GM21786 (cell line): Measurements from ENCODE around the gene CNPY1.

Experiments
- ATAC-seq: cut with Tn5 transposase; IDR thresholded peaks from one replicate; pipeline ENCODE4 v1.9.1; 2021; ENCODE audit not compliant: unreplicated experiment

Gene CNPY1

GRCh38 chr7:155469311-155470185, 76.8 kb downstream of the CNPY1 start:
- no peak for ATAC-seq

GRCh38 chr7:155468785-155469148, 77.6 kb downstream of the CNPY1 start:
- ATAC-seq: no peak

DNA sequence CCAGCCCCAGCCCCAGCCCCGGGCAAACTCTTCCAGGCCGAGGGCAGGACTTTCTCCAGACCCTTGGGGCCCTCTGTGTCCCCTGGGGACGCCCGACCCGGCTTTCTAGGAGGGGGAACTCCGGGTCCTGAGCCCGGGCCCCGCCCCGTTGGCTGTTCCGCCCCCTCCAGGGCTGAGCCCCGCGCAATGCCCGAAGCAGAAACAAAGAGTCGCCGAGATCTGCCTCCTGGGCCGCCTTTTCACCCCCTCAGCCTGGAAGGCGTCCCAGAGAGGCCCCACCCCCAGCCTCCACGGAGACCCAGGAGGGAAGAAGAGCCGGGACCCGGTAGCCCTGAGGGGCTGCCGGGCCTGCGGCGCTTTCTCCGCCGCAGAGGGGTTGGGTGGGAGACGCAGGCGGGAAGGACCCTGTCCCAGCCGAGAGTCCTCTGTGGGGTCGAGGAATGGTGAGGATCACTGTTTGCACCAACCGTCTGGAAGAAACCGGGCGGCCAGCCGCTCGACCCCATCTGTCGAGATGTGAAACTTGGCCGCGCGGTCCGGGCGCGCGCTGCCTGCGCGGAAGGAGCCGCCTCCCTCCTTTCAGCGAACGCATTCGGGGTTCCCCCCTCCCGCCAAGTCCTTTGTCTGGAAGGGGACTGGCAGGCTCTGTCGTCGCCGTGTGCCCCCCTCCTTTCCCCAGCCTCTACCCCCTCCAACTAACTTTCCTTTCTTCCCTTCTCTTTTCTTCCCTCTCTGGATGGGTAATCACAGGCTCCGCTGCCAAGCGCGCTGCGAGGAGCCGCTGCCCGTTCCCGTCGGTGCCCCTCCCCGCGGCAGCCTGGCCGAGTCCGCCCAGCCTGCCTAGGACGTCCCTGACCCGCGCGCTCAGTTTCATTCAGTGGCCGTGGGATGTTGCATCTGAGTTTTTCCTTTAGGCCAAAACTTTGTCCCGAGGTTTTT, 78.2 kb downstream of the CNPY1 start:
- ATAC-seq: no peak

DNA sequence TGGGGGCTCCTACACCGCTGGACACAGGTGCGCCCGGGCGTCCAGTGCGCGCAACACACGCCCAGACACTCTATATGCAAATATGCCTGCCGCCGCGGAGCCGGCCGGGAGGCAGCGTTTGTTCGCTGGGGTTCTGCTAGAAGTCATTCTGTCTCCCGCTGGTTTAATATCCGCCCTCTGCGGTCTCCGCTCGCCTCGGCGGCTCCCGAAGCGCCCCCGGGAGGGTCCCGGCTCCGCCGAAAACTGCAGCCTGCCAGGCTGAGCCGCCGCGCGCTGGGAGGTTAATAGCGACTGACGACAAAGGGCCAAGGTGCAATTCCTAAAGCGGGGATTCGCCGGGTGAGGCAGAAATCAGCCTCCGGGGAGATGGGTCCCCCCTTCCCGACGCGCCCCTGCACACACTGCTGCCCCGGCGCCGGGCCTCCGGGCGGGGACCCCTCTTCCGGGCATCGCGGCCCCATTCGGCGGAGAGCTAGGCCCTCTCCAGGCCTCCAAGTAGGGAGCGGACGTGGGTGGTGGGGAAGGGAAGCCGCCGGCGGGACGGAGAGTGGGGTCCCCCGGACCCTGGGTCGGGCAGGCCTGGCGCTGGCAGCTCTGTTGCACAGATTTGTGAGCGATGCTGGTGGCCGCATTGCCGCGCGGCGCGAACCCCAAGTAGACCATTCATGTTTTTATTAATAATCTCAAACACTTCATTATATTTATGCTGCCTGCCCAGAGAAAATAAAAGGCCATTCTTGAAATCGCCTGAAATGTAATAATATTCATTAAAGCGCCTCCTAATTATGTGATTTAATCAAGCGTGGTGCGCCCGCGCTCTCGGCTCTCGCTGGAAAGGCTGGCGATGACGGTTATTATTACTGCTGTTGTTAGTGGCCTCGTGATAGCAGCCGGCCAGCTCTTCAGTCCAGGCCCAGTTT, 79.3 kb downstream of the CNPY1 start:
- no peak for ATAC-seq

DNA sequence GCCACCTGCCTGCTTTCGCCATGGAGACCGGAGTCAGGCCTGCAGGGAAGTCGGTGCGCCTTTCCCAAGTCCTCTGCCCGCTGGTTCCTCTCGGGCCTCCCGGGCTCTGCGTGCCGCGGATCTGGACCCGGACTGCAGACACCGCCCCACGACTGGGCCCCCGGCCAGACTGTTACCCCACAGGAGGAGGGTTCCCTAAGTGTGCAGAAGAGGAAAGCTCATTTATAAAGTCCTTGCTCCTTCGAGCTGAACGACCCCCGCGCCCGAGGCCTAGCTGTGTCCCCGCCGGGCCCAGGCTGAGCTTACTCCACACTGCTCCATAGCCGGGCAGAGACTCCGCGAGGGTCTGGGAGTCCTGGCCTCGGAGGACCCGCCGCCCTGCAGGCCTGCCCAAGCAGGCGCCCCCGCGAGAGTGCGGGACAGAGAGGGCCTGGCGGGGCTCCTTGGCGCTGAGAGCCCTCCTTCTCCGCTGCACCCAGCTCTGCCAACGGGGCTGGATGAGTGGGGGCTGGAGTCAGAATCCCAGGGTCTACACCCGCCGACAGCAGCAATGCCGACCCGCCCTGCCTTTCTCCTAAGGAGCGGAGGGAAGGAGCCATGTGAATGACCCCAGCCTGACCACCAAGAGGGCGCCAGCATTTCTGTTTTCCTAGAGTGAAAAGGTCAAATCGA, 80.1 kb downstream of the CNPY1 start:
- ATAC-seq: no peak

GRCh38 chr7:155465761-155466141, 80.6 kb downstream of the CNPY1 start:
- ATAC-seq: no peak

DNA sequence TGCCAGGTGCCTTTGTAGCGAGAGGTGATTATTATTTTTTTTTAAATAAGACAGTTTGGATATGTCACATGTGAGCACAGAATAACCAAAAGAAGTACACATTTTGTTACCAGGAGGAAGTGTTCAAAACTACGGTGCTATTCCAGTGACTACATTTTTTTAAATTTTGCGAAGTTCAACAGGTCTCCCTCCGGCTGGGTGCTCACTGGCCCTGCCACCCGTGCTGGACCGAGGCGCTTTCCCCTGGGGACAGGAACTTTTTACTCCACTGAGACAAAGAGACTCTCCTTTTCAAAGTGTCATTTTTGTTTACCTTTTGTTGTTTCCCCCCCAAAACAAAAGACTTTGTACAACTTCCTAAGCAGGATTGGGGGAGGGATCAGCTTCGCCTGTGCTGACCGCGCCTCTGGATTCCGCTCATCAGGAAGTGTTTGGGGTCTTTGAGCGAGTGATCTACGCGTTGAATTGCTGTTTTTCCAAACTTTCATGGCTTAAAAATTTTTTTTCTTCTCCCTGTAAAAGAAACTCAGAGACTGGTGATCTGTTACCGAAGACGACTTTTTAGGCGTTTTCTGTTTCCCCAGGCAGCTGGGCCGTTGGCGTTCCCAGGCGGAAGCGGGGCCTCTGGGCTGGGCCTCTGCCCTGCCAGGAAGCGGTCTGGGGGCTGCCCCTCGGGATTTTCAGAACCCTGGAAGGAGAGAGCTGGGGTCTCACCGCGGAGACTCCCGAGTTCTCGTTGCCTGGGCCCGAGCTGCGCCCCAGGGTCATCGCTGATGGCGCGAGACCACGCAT, 81.2 kb downstream of the CNPY1 start:
- no peak for ATAC-seq

GRCh38 chr7:155464183-155464582, 82.2 kb downstream of the CNPY1 start:
- no peak for ATAC-seq

- no peak for ATAC-seq
These were observed 83.1 kb downstream of the CNPY1 start for GRCh38 chr7:155463114-155463811.

DNA sequence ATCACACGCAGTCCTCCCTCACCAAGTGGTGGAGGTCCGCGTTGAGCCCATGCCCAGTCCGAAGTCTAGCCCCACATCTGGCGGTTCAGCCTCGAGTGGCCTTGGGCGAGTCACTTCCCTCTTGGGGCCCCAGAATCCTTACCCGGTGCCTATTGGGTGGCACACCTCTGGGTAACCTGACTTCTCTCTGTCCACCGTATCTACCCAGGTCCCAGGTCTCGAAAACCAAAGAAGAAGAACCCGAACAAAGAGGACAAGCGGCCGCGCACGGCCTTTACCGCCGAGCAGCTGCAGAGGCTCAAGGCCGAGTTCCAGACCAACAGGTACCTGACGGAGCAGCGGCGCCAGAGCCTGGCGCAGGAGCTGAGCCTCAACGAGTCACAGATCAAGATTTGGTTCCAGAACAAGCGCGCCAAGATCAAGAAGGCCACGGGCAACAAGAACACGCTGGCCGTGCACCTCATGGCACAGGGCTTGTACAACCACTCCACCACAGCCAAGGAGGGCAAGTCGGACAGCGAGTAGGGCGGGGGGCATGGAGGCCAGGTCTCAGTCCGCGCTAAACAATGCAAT, 84.1 kb downstream of the CNPY1 start:
- ATAC-seq: no peak

DNA sequence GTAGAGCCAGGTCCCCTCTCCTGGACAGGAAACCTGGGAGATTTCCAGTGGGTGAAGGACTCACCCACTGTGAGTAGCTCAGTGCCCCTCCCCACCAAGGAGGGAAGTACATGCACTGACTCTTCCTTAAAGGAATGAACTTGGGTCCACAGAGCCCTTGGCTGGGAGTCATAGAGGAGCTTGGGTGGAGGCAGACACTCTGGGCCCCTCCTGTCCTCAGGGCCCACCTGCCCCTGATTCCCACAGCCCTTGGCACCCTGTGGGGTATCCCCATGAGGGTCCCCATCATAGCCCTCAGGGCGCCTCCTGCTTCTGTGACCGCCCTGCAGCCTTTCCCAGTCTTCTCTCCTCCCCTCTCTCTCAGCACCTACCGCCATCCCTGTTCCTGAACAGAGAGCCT, 84.7 kb downstream of the CNPY1 start:
- no peak for ATAC-seq

DNA sequence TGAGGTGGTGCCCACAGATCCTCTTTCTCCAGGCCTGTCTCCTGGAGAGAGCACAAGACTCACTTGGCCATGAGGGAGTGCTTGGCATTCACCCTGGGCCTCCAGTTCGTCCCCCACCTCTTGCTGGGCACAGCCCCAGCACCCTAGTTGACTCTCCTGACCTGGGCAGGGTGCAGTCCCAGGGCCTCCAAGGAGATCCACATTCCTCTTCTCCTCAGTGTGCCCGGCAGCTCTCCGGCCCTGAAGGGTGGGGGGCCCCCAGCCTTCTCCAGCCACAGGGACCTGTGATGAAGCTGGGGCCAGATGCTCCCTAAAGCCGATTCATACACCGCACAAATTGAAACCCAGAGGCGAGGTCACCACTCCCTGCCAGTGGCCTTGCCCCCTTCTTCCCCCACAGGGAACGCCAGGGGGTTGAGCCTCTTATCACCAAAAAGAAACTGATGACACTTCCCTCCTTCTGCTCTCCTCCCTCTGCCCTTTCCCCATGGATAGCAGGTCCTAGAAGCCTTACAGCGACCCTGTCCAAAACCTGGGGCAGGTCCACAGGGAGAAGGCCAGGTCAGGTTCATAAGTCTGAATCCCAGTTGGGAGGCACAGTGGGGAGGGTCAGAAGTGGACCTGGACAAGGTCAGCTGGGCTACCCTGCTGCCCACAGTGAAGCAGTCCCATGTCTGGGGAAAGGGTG, 85.3 kb downstream of the CNPY1 start:
- no peak for ATAC-seq

- ATAC-seq: no peak
These were observed 86.5 kb downstream of the CNPY1 start for GRCh38 chr7:155459700-155460461.

DNA sequence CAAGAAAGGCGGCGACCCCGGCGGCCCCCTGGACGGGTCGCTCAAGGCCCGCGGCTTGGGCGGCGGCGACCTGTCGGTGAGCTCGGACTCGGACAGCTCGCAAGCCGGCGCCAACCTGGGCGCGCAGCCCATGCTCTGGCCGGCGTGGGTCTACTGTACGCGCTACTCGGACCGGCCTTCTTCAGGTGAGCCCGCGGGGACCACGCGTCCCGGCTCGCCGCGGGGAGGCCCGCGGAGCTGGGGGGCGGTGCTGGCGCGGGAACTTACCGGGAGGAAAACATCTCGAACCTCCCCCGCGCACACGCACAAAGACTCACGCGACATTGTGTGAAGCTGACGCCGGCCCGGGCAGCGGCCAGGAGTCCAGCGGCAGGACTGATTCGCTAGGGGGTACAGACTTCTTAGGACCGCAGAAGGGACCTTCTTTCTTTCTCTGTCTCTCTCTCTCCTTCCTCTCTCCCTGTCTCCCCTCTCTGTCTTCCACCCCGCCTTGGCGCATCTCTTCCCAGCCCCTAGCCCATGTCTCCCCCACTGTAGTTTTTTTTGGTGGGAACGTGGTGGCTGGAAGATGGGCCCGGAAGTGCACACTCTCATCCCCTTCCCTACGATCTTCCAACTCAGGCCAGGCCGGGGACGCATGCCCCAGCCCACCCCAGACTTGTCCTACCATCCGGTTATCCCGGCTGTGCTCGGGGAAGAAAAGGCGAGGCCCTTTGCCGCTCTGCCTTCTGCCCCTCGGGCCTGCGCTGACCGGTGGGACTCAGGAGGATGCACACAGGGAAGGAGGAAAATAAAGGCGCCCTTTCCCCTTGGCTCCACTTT, 87.3 kb downstream of the CNPY1 start:
- ATAC-seq: no peak

GRCh38 chr7:155458111-155458877, 88.1 kb downstream of the CNPY1 start, which contains the start of gene EN2:
EN2 (plus strand) TSS chr7:155458129; CDS start chr7:155458378, 249 bp downstream.
- no peak for ATAC-seq
